PFSK-1 (cell line): Measurements from ENCODE around the gene NID1.

Experiments
- FOXP2 ChIP-seq: optimal IDR thresholded peaks from 2 replicates; pipeline ENCODE3; 2011; ENCODE audit warnings: borderline replicate concordance, control low read depth, inconsistent platforms; ENCODE audit not compliant: insufficient read depth; ENCODE audit errors: extremely low read length, extremely low read depth
- POLR2AphosphoS5 ChIP-seq: IDR thresholded peaks from 2 replicates; pipeline ENCODE4 v1.6.1; 2012; ENCODE audit warnings: low read depth, mild to moderate bottlenecking, control low read depth, low read length, moderate library complexity
- REST ChIP-seq, 2 experiments: IDR thresholded peaks; 2 replicates each; pipeline versions ENCODE4 v1.6.1 to v1.8.0; 2011 to 2012; ENCODE audit warnings: low read depth in 2 of 2, low read length in 2 of 2, control low read depth in 1 of 2, inconsistent platforms in 1 of 2, mild to moderate bottlenecking in 1 of 2, moderate library complexity in 1 of 2; ENCODE audit not compliant: insufficient read depth in 1 of 2
- SIN3A ChIP-seq: IDR thresholded peaks from 2 replicates; pipeline ENCODE4 v1.6.1; 2012; ENCODE audit warnings: mild to moderate bottlenecking, low read length, moderate library complexity, borderline replicate concordance; ENCODE audit not compliant: insufficient read depth
- TAF1 ChIP-seq: IDR thresholded peaks from 2 replicates; pipeline ENCODE4 v1.6.1; 2012; ENCODE audit warnings: low read length, control low read depth, borderline replicate concordance; ENCODE audit not compliant: insufficient read depth

Gene NID1

DNA sequence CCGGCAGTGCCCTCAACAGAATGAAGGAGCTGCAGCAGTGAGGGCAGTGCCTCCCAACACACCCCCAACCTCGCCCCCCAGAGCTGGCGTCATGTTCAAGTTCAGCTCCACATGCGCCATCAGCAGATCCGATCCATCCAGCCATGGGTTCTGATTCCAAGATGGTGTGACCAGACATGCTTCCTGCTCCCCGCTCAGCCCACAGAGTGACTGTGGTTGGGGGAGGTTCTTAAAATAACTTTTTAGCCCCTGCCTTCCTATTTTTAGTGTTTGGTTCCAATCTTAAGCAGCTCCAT lies 47.4 kb upstream of the NID1 start:
- no peak for TF ChIP-seq TAF1
- no peak for TF ChIP-seq SIN3A
- no peak for TF ChIP-seq REST (IDR thresholded peaks at IDR 0.05; ENCODE audit: insufficient read depth in 1 of 2, low read depth in 2 of 2, low read length in 2 of 2)
- no peak for TF ChIP-seq FOXP2
- no peak for TF ChIP-seq POLR2AphosphoS5

GRCh38 chr1:236111527-236112331 lies 46.8 kb upstream of the NID1 start:
- TF ChIP-seq SIN3A (no peak), FOXP2 (no peak), POLR2AphosphoS5 (no peak), TAF1 (no peak), REST (IDR thresholded peaks at IDR 0.05; ENCODE audit: insufficient read depth in 1 of 2, low read depth in 2 of 2, low read length in 2 of 2) (no peak)

GRCh38 chr1:236110137-236110536 lies 45.2 kb upstream of the NID1 start:
- no peak for TF ChIP-seq SIN3A
- no peak for TF ChIP-seq TAF1
- no peak for TF ChIP-seq FOXP2
- no peak for TF ChIP-seq REST (IDR thresholded peaks at IDR 0.05; ENCODE audit: insufficient read depth in 1 of 2, low read depth in 2 of 2, low read length in 2 of 2)
- no peak for TF ChIP-seq POLR2AphosphoS5

DNA sequence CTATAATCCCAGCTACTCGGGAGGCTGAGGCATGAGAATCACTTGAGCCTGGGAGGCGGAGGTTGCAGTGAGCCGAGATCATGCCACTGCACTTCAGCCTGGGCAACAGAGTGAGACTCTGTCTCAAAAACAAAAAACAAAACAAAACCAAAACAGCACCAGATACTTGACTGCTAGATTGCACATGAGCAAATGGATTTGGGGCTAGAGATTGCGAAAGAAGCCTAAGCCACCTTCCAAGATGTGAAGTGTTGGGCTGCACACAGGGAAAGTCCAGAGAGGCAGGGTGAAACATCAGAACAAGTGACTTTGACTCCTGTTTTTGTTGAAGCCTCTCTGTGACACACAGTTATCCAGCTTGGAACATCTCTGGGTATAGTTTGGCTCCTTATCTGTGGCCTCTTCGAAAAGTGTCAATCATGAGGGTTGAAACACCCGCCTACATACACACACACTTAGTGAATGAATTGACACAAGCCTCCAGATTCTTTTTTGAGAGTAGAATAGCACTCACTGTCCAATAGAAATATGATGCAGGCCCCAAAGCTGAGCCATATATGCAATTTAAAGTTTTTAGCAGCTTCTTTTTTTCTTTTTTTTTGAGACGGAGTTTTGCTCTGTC lies 43.2 kb upstream of the NID1 start:
- TF ChIP-seq REST (IDR thresholded peaks at IDR 0.05; ENCODE audit: insufficient read depth in 1 of 2, low read depth in 2 of 2, low read length in 2 of 2), result no peak
- no peak for TF ChIP-seq SIN3A
- no peak for TF ChIP-seq FOXP2
- TF ChIP-seq POLR2AphosphoS5, result no peak
- TF ChIP-seq TAF1, result no peak
